Measurements from ENCODE around the gene LY6G5B. TPM values are rescaled to one million over a fixed set of nuclear protein-coding genes. Genes with fewer than 3 reads are reported as not detected.

Gene LY6G5B
- total RNA-seq, 2 donors from 2014 or later: 24.0 to 37.9 TPM

DNA sequence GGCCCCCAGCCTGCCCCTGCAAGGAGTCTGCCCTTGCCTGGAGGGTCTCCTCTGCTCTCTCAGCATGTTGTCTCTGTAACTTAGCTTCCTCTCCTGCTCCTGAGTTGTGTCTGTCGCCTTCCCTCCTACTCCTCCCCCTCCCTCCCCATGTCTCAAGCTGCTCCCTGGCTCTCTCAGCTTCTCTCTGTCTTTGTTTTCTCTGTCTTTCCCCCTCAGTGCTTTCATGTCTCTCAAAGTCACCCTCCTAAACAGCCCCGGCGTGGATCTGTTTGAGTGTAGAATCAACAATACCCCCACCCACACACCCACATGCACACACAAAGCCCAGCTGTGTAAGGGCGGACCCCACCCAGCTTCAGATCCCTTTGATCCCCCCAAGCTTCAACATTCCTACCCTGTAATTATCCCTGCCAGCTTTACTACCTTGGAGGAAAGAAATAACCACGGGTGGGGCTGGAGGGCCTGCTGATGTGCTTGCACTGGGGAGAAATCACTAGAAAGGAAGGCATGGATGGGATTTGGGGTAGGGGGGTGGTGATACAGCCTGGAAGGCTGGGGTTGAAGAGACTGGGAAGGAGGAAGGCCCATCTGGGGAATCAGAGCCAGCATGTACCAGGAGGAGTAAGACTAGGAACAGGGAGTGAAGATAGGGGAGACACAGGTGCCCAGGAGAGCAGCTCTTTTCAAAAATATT is 44.4 kb downstream of the LY6G5B start:
- ATAC-seq (no peak), DNase-seq (ENCODE audit: low spot score) (no peak)
- Mint-ChIP-seq H3K9me3 (no peaks in the 10 kb centered on the region), H3K4me3 (no peak overlapping the region), H3K4me1 (ENCODE audit: low read depth in 2 of 2) (peaks cover 12 to 17% of the 10 kb centered on the region in 2 donors), H3K27me3 (peaks cover 0 to 2% of the 10 kb centered on the region in 2 donors), H3K27ac (no peak overlapping the region), H3K36me3 (no peaks in the 10 kb centered on the region)

DNA sequence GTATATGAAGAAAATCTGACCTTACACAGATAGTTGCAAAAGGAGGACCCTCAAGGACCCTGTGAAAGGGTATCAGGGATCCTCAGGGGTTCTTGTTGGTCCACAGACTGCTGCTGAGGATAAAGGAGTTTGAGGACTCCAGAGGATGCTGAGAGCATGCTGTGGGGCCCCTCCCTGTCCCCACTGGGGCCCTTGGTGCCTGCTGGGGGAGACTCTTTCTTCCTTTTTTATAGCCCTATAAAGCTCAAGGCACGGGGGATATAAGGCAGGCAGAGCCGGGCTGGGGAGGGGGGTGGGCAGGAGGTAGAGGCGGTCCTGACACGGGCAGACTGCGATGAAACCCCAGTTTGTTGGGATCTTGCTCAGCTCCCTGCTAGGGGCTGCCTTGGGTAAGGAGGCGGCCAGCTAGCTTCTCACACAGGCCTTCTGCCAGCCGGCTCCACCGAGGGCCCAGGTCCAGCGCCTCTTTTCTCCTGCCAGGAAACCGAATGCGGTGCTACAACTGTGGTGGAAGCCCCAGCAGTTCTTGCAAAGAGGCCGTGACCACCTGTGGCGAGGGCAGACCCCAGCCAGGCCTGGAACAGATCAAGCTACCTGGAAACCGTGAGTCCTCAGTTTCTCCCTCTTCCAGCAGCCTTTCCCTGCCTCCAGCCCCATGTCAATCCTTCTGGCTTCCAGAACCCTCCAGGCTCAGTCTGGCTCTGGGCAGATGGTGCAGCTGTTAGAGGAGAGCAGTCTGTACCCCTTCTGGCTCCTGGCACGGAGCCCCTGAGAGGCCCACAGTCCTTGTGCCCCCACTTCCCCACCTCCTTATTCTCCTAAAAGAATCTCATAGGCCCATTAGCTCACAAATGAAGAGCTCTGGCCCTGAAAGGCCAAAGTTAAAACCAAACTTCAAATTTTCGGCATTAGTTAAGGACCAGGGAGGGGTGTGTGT is 45.5 kb downstream of the LY6G5B start, which contains the start of gene LY6G6D:
LY6G6D (plus strand) TSS at position 327 of the 937 bp plus-strand sequence; CDS start at position 335, 8 bp downstream.
- no peaks in the 10 kb centered on the region for H3K9me3 Mint-ChIP-seq
- H3K4me1 Mint-ChIP-seq (ENCODE audit: low read depth in 2 of 2): peaks cover 12 to 17% of the 10 kb centered on the region in 2 donors
- H3K36me3 Mint-ChIP-seq: no peaks in the 10 kb centered on the region
- H3K4me3 Mint-ChIP-seq: no peak within 1 kb of the TSS
- ATAC-seq (no peak), DNase-seq (ENCODE audit: low spot score) (no peak)
- peaks cover 0 to 2% of the 10 kb centered on the region in 2 donors for H3K27me3 Mint-ChIP-seq
- no peak within 1 kb of the TSS for H3K27ac Mint-ChIP-seq

DNA sequence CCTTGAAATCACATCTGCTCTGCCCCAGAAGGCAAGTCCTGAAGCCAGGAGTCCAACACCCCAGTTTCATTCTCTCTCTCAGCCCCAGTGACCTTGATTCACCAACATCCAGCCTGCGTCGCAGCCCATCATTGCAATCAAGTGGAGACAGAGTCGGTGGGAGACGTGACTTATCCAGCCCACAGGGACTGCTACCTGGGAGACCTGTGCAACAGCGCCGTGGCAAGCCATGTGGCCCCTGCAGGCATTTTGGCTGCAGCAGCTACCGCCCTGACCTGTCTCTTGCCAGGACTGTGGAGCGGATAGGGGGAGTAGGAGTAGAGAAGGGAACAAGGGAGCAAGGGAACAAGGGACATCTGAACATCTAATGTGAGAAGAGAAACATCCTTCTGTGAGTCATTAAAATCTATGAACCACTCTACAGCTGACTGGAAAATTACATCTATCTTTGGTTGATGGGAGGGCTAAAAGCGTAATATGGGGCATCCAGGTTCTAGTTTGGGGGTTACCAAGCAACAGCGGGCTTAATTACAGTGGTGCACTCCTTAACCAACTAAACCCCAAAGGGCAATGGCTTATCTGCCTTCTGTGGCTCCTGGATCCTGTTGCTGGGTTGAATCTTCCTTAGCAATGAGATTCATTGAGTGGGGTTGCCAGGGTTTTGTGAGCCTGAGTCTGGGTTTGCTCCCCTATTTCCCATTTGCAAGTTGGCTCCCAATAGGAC is 47.9 kb downstream of the LY6G5B start:
- no peak overlapping the region for H3K4me3 Mint-ChIP-seq
- no peaks in the 10 kb centered on the region for H3K36me3 Mint-ChIP-seq
- DNase-seq (ENCODE audit: low spot score): no peak
- peaks cover 0 to under 1% of the 10 kb centered on the region in 2 donors for H3K27me3 Mint-ChIP-seq
- no peak overlapping the region for H3K27ac Mint-ChIP-seq
- H3K4me1 Mint-ChIP-seq (ENCODE audit: low read depth in 2 of 2): no peaks in the 10 kb centered on the region
- ATAC-seq: no peak
- H3K9me3 Mint-ChIP-seq: no peaks in the 10 kb centered on the region

- Mint-ChIP-seq H3K4me3 (no peak overlapping the region), H3K27ac (no peak overlapping the region), H3K4me1 (ENCODE audit: low read depth in 2 of 2) (peaks cover 1 to 2% of the 10 kb centered on the region in 2 donors), H3K27me3 (no peaks in the 10 kb centered on the region), H3K36me3 (no peaks in the 10 kb centered on the region), H3K9me3 (no peaks in the 10 kb centered on the region)
- ATAC-seq: no peak
- no peak for DNase-seq (ENCODE audit: low spot score)
Measured at GRCh38 chr6:31718265-31718664, 48.5 kb downstream of the LY6G5B start.

DNA sequence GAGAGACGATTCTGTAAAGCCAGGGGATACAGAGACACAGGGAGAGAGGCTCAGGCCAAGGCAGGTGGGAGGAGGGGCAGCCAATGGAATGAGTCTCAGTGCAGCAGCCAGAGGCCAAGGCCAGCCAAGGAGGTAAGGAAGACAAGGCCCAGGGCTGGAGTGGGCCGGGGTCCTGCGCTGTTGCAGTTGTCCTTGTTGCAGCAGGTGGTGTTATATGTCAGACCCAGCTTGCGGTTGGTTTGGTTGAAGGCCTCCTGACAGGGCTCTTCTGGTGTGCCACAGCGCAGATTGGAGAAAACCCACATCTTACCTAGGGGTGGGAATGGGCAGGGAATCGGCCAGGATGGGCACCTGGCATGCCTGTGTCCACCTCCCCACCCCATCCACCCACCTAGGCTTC is 49.2 kb downstream of the LY6G5B start:
- peaks cover 6 to 10% of the 10 kb centered on the region in 2 donors for H3K4me1 Mint-ChIP-seq (ENCODE audit: low read depth in 2 of 2)
- H3K27me3 Mint-ChIP-seq: no peaks in the 10 kb centered on the region
- DNase-seq (ENCODE audit: low spot score) (no peak), ATAC-seq (no peak)
- H3K27ac Mint-ChIP-seq: no peak overlapping the region
- H3K36me3 Mint-ChIP-seq: no peaks in the 10 kb centered on the region
- no peaks in the 10 kb centered on the region for H3K9me3 Mint-ChIP-seq
- H3K4me3 Mint-ChIP-seq: no peak overlapping the region

GRCh38 chr6:31720196-31720770 is 50.5 kb downstream of the LY6G5B start:
- no peaks in the 10 kb centered on the region for H3K27me3 Mint-ChIP-seq

GRCh38 chr6:31721351-31722020 is 51.7 kb downstream of the LY6G5B start, which contains the start of gene LY6G6C:
TSS of gene LY6G6C (minus strand) at chr6:31721746. CDS start at chr6:31721679, 67 bp downstream.
- Mint-ChIP-seq H3K36me3 (peaks cover 2% of the 10 kb centered on the region), H3K27ac (no peak within 1 kb of the TSS), H3K4me3 (no peak within 1 kb of the TSS), H3K27me3 (no peaks in the 10 kb centered on the region), H3K4me1 (ENCODE audit: low read depth in 2 of 2) (peaks cover 22 to 24% of the 10 kb centered on the region in 2 donors), H3K9me3 (no peaks in the 10 kb centered on the region)
- DNase-seq (ENCODE audit: low spot score) (no peak), ATAC-seq (no peak)

More at GRCh38 chr6:31720196-31720770, 50.5 kb downstream of the LY6G5B start:
- ATAC-seq (peak in 1 of 2 donors; percentile 40), DNase-seq (ENCODE audit: low spot score) (no peak)
- no peaks in the 10 kb centered on the region for H3K9me3 Mint-ChIP-seq
- peak overlapping the region in 1 of 2 donors; percentile 12 for H3K27ac Mint-ChIP-seq
- H3K4me1 Mint-ChIP-seq (ENCODE audit: low read depth in 2 of 2): peaks cover 11 to 12% of the 10 kb centered on the region in 2 donors
- H3K36me3 Mint-ChIP-seq: no peaks in the 10 kb centered on the region
- no peak overlapping the region for H3K4me3 Mint-ChIP-seq

- Mint-ChIP-seq H3K36me3 (peaks cover 7% of the 10 kb centered on the region), H3K27me3 (no peaks in the 10 kb centered on the region), H3K27ac (no peak overlapping the region), H3K4me1 (ENCODE audit: low read depth in 2 of 2) (peaks cover 29 to 31% of the 10 kb centered on the region in 2 donors), H3K4me3 (no peak overlapping the region), H3K9me3 (no peaks in the 10 kb centered on the region)
- no peak for ATAC-seq
- no peak for DNase-seq (ENCODE audit: low spot score)
Measured at GRCh38 chr6:31722173-31722572, 52.4 kb downstream of the LY6G5B start.

Other genes starting within 250 kb of the LY6G5B start
- gene MICB, start 171.8 kb upstream of the LY6G5B start, total RNA-seq: 10 to 100 TPM; 34.9 to 37.4 TPM
- not detected for gene MCCD1, start 141.0 kb upstream of the LY6G5B start, total RNA-seq
- 100 to 1,000 TPM; 469 to 713 TPM for gene DDX39B, start 128.0 kb upstream of the LY6G5B start, total RNA-seq
- gene ATP6V1G2, start 123.4 kb upstream of the LY6G5B start, total RNA-seq: 1 to 10 TPM; 1.4 to 2.3 TPM
- 10 to 100 TPM; 16.8 to 17.0 TPM for gene NFKBIL1, start 122.4 kb upstream of the LY6G5B start, total RNA-seq
- 1,000 to 10,000 TPM; 1,187 to 3,727 TPM for gene LTA, start 97.7 kb upstream of the LY6G5B start, total RNA-seq
- gene TNF, start 94.4 kb upstream of the LY6G5B start, total RNA-seq: 100 to 1,000 TPM; 320 to 420 TPM
- gene LTB, start 87.6 kb upstream of the LY6G5B start, total RNA-seq: 100 to 1,000 TPM; 110 to 153 TPM
- 10 to 100 TPM; 15.5 to 34.6 TPM for gene LST1, start 83.7 kb upstream of the LY6G5B start, total RNA-seq
- gene NCR3, start 77.0 kb upstream of the LY6G5B start, total RNA-seq: 10 to 100 TPM; 65.5 to 91.6 TPM
- 10 to 100 TPM in 1 of 2 donors, 1 to 10 TPM in 1; 9.3 to 20.0 TPM for gene AIF1, start 54.7 kb upstream of the LY6G5B start, total RNA-seq
- 100 to 1,000 TPM; 224 to 345 TPM for gene PRRC2A, start 49.3 kb upstream of the LY6G5B start, total RNA-seq
- gene BAG6, start 17.3 kb upstream of the LY6G5B start, total RNA-seq: 100 to 1,000 TPM; 284 to 337 TPM
- gene APOM, start 14.1 kb upstream of the LY6G5B start, total RNA-seq: 1 to 10 TPM in 1 of 2 donors, under 1 TPM in 1; 0.76 to 1.3 TPM
- 10 to 100 TPM; 26.9 to 34.0 TPM for gene C6orf47, start 9.2 kb upstream of the LY6G5B start, total RNA-seq
- gene GPANK1, start 5.0 kb upstream of the LY6G5B start, total RNA-seq: 10 to 100 TPM; 34.5 to 40.9 TPM
- 100 to 1,000 TPM; 205 to 247 TPM for gene CSNK2B, start 3.9 kb upstream of the LY6G5B start, total RNA-seq
- 1 to 10 TPM; 5.4 to 8.8 TPM for gene LY6G5C, start 11.1 kb downstream of the LY6G5B start, total RNA-seq
- gene ABHD16A, start 33.3 kb downstream of the LY6G5B start, total RNA-seq: 10 to 100 TPM; 60.6 to 77.5 TPM
- not detected for gene LY6G6F, start 36.9 kb downstream of the LY6G5B start, total RNA-seq
- gene LY6G6D, start 45.4 kb downstream of the LY6G5B start, total RNA-seq: not detected
- not detected for gene LY6G6C, start 51.8 kb downstream of the LY6G5B start, total RNA-seq
- under 1 TPM in 1 of 2 donors, not detected in 1; 0.21 TPM for gene MPIG6B, start 53.4 kb downstream of the LY6G5B start, total RNA-seq
- 10 to 100 TPM; 18.8 to 24.4 TPM for gene DDAH2, start 59.3 kb downstream of the LY6G5B start, total RNA-seq
- 100 to 1,000 TPM; 468 to 581 TPM for gene CLIC1, start 66.6 kb downstream of the LY6G5B start, total RNA-seq
- gene MSH5, start 70.0 kb downstream of the LY6G5B start, total RNA-seq: 100 to 1,000 TPM in 1 of 2 donors, 10 to 100 TPM in 1; 36.2 to 154 TPM
- 10 to 100 TPM in 1 of 2 donors, 1 to 10 TPM in 1; 9.2 to 25.2 TPM for gene SAPCD1, start 92.7 kb downstream of the LY6G5B start, total RNA-seq
- gene VWA7, start 107.4 kb downstream of the LY6G5B start, total RNA-seq: 1 to 10 TPM; 1.4 to 2.1 TPM
- 100 to 1,000 TPM in 1 of 2 donors, 10 to 100 TPM in 1; 90.7 to 226 TPM for gene VARS1, start 125.8 kb downstream of the LY6G5B start, total RNA-seq
- 100 to 1,000 TPM in 1 of 2 donors, 10 to 100 TPM in 1; 94.6 to 113 TPM for gene LSM2, start 137.0 kb downstream of the LY6G5B start, total RNA-seq
- gene HSPA1L, start 145.3 kb downstream of the LY6G5B start, total RNA-seq: 1 to 10 TPM; 1.7 to 4.1 TPM
- gene HSPA1A, start 145.6 kb downstream of the LY6G5B start, total RNA-seq: 100 to 1,000 TPM; 160 to 262 TPM
- gene HSPA1B, start 157.8 kb downstream of the LY6G5B start, total RNA-seq: 100 to 1,000 TPM; 107 to 113 TPM
- 10 to 100 TPM; 37.2 to 46.6 TPM for gene NEU1, start 192.8 kb downstream of the LY6G5B start, total RNA-seq
- gene SLC44A4, start 209.0 kb downstream of the LY6G5B start, total RNA-seq: not detected
- gene EHMT2, start 227.7 kb downstream of the LY6G5B start, total RNA-seq: 10 to 100 TPM; 34.4 to 69.1 TPM
- gene ZBTB12, start 232.1 kb downstream of the LY6G5B start, total RNA-seq: 1 to 10 TPM; 1.4 to 2.9 TPM

Data from natural killer cell treated with Interleukin-12 subunit alpha and Interleukin-12 subunit beta and Interleukin-15 and Interleukin-18, amount 100 ng/mL, for 72 hours (primary cell).